8988T (cell line): ENCODE results near the gene MBOAT7.
A peak's percentile ranks its signal among the peaks of the same experiment; 100 is the strongest.
"Not testable (repeated sequence)": the region's sequence is repeated elsewhere in the genome, so short reads cannot be mapped to it uniquely, and the experiment has no call there.

ENCODE experiments used
- DNase-seq: peaks from one replicate; pipeline ENCODE4 v3.0.0; 2011

Gene MBOAT7

DNA sequence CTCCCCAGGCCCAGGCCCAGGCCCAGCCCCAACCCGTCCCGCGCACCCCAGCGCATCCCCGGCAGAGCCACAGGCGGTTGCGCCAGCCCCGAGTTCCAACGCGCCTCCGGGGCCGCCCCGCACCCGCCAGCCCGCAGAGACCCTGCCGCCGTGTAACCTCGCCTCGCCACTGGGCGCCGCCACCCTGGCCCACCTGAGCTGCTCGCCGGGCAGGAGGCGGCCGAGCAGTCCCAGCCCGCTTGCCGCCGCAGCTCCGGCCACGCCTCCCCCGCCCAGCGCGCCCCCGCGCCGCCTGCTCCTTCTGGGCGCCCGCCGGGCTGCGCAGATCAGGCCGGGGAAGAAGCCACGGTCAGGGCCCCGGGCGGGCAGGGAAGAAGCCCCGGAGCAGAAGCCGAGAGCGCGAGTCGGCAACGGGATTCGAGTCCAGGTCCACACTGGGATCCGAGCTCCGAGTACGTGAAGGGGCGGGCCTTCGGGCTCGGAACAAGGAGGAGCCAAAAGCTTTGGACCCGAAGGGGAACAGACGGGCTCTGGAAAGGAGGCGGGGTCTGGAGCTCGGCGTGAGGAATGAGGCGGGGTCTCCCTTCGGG lies at the start of gene MBOAT7:
Gene MBOAT7 (minus strand): TSS at position 436 of the 590 bp plus-strand sequence. CDS start 1,072 bp downstream, outside the sequence.
- peak; percentile 68 for DNase-seq

- DNase-seq, result no peak
These were observed 44.6 kb upstream of the MBOAT7 start for GRCh38 chr19:54233941-54234340.

GRCh38 chr19:54231077-54231931 lies 41.9 kb upstream of the MBOAT7 start:
- DNase-seq, result no peak

GRCh38 chr19:54230031-54230430 lies 40.7 kb upstream of the MBOAT7 start:
- no peak for DNase-seq

DNA sequence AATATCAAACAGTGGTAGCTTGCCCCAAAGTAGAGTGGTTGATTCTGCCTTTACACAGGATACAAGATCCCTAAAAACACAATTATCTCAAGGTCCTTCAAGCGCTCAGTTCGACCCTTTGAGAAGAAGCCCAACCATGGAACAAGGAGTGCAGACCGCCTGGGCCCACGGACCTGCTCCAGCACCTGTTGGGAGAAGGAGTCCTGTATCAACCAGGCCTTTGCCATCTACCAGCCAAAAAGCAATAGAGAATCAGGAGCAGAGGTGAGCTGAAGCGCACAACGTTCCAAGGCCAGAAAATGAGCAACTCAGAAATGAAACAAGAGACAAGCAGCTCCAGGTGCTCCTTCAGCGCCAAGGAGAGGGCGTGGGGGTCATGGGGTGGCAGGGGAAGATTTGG lies 39.8 kb upstream of the MBOAT7 start:
- no peak for DNase-seq

DNA sequence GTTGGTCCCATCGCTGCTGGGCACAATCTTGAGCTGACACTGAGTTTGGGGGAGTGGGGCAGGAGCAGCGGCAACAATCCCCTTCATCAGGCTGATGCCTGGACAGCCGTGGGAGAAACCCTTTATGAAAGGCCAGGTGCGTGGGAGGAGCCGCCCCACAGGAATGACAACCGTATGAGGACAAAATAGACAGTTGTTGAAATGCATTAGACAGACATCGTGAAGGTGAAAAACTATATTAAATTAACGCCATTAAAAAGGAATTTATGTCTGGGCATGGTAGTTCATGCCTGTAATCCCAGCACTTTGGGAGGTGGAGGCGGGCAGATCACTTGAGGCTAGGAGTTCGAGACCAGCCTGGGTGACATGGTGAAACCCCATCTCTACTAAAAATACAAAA lies 35.2 kb upstream of the MBOAT7 start:
- DNase-seq, result not testable (repeated sequence)

DNA sequence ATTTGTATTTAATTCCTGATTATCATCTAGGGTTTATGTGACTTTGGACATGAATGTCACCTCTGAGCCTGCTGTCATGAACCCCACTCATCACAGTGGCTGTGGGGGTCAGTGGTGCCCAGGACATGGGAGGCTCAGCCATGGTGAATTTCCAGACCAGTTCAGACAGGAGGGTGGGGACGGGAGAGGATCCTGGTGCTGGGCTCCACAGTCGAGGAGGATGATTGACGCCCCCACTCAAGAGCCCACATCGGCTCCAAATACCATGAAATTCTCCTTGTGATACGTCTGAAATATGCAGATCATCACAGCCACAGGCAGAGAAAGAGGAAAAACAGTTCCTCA lies 34.5 kb upstream of the MBOAT7 start:
- DNase-seq, result not testable (repeated sequence)

DNA sequence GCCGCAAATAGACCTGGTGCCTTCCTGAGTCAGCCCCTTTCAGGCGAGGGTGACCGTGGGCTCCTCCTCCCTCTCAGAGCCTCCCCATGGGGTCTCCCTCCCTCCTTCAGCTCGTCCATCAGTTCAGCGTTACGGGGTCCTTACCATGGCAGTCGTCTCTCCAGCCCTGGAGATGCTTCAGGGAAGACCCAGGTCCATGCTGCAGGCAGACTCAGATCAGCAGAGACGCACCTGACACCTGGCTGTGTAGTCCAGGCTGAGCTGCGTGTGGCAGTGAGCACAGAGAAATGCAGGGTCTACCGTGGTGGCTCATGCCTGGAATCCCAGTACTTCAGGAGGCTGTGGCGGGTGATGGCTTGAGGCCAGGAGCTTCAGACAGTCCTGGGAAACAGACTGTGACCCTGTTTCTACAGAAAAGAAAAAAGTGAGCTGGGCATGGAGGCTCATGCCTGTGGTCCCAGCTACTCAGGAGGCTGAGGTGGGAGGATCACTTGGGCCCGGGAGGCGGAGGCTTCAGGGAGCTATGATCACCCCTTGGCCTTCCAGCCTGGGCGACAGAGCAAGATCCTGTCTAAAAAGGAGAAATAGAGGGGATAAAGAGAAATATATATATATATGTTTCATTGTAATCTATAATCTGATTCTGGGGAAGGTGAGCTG lies 34.0 kb upstream of the MBOAT7 start:
- not testable (repeated sequence) for DNase-seq

DNA sequence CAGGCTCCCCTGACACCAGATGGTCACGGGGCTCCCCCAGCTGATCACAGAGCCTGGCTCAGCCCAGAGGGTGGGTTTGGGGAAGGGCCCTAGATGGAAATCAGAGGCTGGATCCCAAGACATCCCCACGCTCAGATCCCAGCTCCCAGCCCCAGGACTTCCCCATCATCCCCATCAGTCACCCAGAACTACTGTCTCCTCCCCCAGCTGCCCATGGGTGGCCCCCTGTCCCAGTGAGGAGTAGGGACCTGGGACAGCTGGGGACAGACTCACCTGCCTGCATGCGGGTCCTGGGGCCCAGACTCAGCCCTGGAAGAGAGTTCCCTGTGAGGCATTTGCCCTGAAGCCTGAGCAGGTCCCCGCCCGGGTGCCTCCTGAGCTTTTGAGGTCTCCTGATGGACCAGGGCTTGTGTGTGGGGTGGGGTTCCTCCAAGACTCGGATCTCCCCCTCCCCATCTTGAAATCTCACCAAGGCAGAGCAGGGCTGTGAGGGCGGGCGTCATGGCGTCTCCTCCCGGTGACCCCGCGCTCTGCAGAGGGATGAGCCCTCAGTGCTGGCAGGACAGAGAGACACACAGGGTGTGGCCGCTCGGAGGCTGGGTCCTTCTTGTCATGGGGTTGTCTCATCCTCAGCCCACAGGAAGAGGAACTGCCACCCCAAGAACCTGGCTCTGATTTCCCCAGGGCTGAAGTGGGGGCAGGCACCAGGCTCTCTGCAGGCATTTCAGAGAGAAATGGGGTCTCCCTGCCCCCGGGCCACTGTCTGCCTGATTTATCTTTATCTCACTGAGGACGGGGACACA lies 33.3 kb upstream of the MBOAT7 start, which contains the start of gene LILRB3:
Gene LILRB3 (minus strand): TSS at position 534 of the 803 bp plus-strand sequence. CDS start 31 bp downstream, at position 503.
- not testable (repeated sequence) for DNase-seq

GRCh38 chr19:54221947-54222346 lies 32.6 kb upstream of the MBOAT7 start:
- not testable (repeated sequence) for DNase-seq

GRCh38 chr19:54219702-54220101 lies 30.3 kb upstream of the MBOAT7 start:
- DNase-seq, result not testable (repeated sequence)

DNA sequence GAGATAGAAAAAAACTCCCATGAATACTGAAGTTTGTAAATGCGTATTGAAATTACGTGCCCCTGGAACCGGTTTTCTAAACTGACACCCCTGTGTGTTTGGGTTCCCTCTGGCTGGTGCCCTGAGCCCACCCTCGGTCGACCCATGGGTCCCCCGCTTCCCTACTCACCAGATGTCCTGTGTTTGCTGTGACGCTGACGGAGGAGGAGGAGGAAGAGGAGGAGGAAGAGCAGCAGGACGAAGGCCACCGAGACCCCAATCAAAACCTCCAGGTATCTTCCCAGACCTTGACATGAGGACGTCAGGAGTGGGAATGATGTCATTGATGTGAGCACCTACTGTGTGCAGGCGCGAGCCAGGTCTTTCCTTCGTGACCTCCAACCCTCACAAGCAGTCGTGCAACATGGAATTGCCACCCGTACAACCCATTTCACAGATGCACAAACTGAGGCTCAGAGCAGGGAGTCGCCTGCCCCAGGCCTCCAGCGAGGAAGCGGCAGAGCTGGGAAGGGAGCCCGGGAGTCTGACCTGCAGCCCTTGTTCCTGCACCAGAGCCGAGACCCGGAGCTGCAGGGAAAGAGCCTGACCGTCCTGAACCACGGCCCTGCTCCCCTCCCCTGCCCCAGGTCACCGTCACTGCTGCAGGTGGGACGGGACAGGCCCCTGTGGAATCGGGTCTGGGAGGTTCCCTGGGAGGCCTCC lies 29.7 kb upstream of the MBOAT7 start:
- DNase-seq, result no peak

DNA sequence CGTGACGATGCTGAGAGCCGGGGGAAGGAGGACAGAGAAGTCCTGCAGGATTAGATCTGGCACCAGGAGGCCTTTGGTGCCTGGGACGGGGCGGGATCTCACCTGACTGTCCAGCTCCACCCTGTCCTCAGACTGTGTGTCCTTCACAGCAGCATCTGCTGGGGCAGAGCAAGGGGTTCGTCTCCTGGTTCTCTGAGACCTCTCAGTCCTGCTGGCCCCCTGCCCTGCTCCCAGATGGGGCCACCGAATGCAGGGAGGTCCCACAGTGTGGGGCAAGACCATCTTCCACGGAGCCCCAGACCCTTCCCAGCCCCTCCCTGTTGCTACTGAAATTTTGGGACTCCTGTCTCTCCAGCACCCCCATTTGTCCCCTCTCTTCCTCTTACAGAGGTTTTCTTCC lies 28.9 kb upstream of the MBOAT7 start:
- no peak for DNase-seq

- not testable (repeated sequence) for DNase-seq
These were observed 28.3 kb upstream of the MBOAT7 start for GRCh38 chr19:54217517-54218247.

GRCh38 chr19:54216869-54217268 lies 27.5 kb upstream of the MBOAT7 start:
- no peak for DNase-seq

GRCh38 chr19:54214734-54215133 lies 25.4 kb upstream of the MBOAT7 start:
- not testable (repeated sequence) for DNase-seq

- DNase-seq, result not testable (repeated sequence)
These were observed 24.8 kb upstream of the MBOAT7 start for GRCh38 chr19:54214217-54214616.

DNA sequence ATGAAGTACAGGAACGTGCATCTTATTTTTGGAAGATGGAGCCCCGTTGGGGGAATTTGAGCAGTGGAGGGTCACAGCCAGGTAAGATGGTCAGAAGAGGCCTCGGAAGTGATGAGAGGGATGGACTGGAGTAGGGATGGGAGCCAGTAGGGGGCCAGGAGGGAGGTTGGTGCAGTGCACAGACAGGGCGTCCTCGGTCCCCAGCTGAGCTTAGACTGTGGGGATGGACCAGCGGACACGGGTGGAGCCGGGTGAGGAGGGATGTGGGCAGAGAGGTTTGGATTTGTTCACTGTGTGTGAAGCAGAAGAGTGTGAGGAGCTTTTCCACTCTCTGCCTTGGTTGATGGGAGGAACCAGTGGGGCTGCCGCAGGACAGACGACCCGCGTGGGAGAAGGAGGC lies 21.9 kb upstream of the MBOAT7 start:
- DNase-seq, result no peak

DNA sequence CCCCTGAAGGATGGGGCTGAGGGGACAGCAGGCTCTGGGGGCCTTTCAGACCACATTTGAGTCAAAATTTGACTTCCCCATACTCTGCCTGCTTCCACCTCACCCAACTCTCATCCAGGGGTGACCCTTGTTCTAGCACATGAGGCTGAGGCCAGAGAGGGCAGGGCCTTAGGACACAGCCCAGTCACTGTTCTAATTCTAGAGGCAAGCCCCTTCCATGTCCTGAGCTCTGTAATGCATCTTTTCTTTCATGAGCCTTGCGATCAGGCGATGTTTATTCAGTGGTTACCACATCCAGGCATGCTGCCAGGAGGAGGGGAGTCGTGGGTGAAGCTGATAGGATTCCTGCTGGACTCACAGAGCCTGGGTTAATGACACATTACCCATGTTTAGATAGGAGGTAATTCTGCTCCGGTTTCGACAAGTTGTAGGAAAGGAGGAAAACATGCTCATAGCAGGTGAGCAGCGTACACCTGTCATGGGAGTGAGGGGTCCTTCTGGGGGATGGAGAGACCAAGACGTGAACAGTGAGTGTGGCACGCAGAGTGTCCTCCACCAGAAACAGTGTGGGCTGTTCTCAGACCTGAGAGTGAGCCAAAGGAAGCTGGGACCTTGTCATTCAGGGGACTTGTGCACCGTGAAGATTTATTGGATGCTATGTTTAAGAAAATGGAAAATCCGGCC lies 20.6 kb upstream of the MBOAT7 start:
- no peak for DNase-seq

GRCh38 chr19:54209058-54209810 lies 19.9 kb upstream of the MBOAT7 start:
- no peak for DNase-seq
